HepG2 (cell line): ENCODE data around the gene DCDC1. TPM values are rescaled to one million over a fixed set of nuclear protein-coding genes. Genes with fewer than 3 reads are reported as not detected.

Experiments used
- AKAP8 ChIP-seq: sonication (generic); formaldehyde crosslinking; IDR thresholded peaks from 2 replicates; pipeline ENCODE4 v1.5.1; 2020; ENCODE audit warnings: mild to moderate bottlenecking, missing genetic modification reagents
- CREB1 ChIP-seq, 2 experiments: fragments of 450-650 bp in 1 of 2; IDR thresholded peaks; 2 replicates each; pipeline ENCODE4 v1.6.1; 2016 to 2017; ENCODE audit warnings: control low read depth in 1 of 2, mild to moderate bottlenecking in 1 of 2, missing compliant biosample characterization in 1 of 2, missing genetic modification characterization in 1 of 2
- HCFC1 ChIP-seq: fragments of 150-350 bp; IDR thresholded peaks from 2 replicates; pipeline ENCODE4 v1.6.1; 2014; ENCODE audit warnings: low read depth, low read length
- HHEX ChIP-seq: IDR thresholded peaks from 2 replicates; pipeline ENCODE4 v1.6.1; 2016; ENCODE audit warnings: control low read depth
- MIER2 ChIP-seq: IDR thresholded peaks from 2 replicates; pipeline ENCODE4 v1.6.1; 2016; ENCODE audit warnings: missing biosample characterization, missing genetic modification reagents
- NFE2L1 ChIP-seq: sonication (generic); formaldehyde crosslinking; IDR thresholded peaks from 2 replicates; pipeline ENCODE4 v1.4.0; 2020; ENCODE audit warnings: missing genetic modification reagents, mild to moderate bottlenecking, borderline replicate concordance
- PATZ1 ChIP-seq: sonication (generic); formaldehyde crosslinking; IDR thresholded peaks from 2 replicates; pipeline ENCODE4 v1.4.0; 2020; ENCODE audit warnings: missing genetic modification reagents
- PBX2 ChIP-seq: IDR thresholded peaks from 2 replicates; pipeline ENCODE4 v1.6.1; 2016; ENCODE audit warnings: control low read depth
- SRSF4 ChIP-seq: fragments of 200-400 bp; formaldehyde crosslinking; IDR thresholded peaks from one replicate; pipeline ENCODE4 v1.6.1; 2018; ENCODE audit warnings: mild to moderate bottlenecking, low read depth, low read length, moderate library complexity; ENCODE audit not compliant: poor library complexity, severe bottlenecking
- XBP1 ChIP-seq: sonication (generic); formaldehyde crosslinking; IDR thresholded peaks from 2 replicates; pipeline ENCODE4 v1.5.0; 2020; ENCODE audit warnings: missing genetic modification reagents
- ZBTB3 ChIP-seq: sonication (generic); formaldehyde crosslinking; IDR thresholded peaks from 2 replicates; pipeline ENCODE4 v1.4.0; 2020; ENCODE audit warnings: low read depth, mild to moderate bottlenecking, moderate library complexity, missing genetic modification reagents, borderline replicate concordance
- ZKSCAN8 ChIP-seq: IDR thresholded peaks from 2 replicates; pipeline ENCODE4 v1.6.1; 2016; ENCODE audit warnings: borderline replicate concordance, missing genetic modification reagents, missing compliant biosample characterization
- ZNF331 ChIP-seq: sonication (generic); formaldehyde crosslinking; IDR thresholded peaks from 2 replicates; pipeline ENCODE4 v1.4.0; 2020; ENCODE audit warnings: missing genetic modification reagents
- ZNF431 ChIP-seq: sonication (generic); formaldehyde crosslinking; IDR thresholded peaks from 2 replicates; pipeline ENCODE4 v1.9.0; 2022; ENCODE audit warnings: missing genetic modification reagents, low read depth, mild to moderate bottlenecking, borderline replicate concordance
- ZNF530 ChIP-seq: sonication (generic); formaldehyde crosslinking; IDR thresholded peaks from 2 replicates; pipeline ENCODE4 v1.5.0; 2020; ENCODE audit warnings: low read depth, mild to moderate bottlenecking, missing genetic modification reagents
- ZNF644 ChIP-seq: IDR thresholded peaks from 2 replicates; pipeline ENCODE4 v1.6.1; 2016; ENCODE audit warnings: low read depth
- ZNF772 ChIP-seq: sonication (generic); formaldehyde crosslinking; IDR thresholded peaks from 2 replicates; pipeline ENCODE4 v1.5.0; 2020; ENCODE audit warnings: mild to moderate bottlenecking, missing genetic modification reagents
- ZNF775 ChIP-seq: sonication (generic); formaldehyde crosslinking; IDR thresholded peaks from 2 replicates; pipeline ENCODE4 v1.4.0; 2020; ENCODE audit warnings: missing genetic modification reagents, mild to moderate bottlenecking, moderate library complexity, borderline replicate concordance
- ZNF878 ChIP-seq: sonication (generic); formaldehyde crosslinking; IDR thresholded peaks from 2 replicates; pipeline ENCODE4 v1.8.1; 2023; ENCODE audit warnings: mild to moderate bottlenecking, missing genetic modification reagents, moderate library complexity
- polyA plus RNA-seq, 8 experiments: library from polyadenylated mRNA; depleted of rRNA in 3 of 8; stranded (reverse) in 7 of 8; unstranded in 1 of 8; fragments of >200 nt; fragmentation: Illumina TruSeq in 4 of 8; extraction: Trizol in 4 of 8; gene quantifications; 2 replicates each; pipeline versions ENCODE4 v1.2.1 to v1.2.3, GENCODE V29; 2011 to 2016; ENCODE audit warnings: low read depth in 4 of 8, missing spikeins in 1 of 8, mixed read lengths in 1 of 8; ENCODE audit not compliant: insufficient read depth in 1 of 8
- total RNA-seq, 5 experiments: library from RNA; depleted of rRNA; stranded (reverse); fragments of >200 nt; fragmentation: Illumina TruSeq; extraction: Trizol; gene quantifications; 2 replicates each; pipeline ENCODE4 v1.2.3, GENCODE V29; 2016; ENCODE audit warnings: low read depth in 1 of 5
- TF ChIP-seq, protein P1 (sequence below): sonication (generic); formaldehyde crosslinking; IDR thresholded peaks from 2 replicates; pipeline ENCODE4 v1.4.0; 2020; ENCODE audit warnings: missing genetic modification reagents
- TF ChIP-seq, protein P2 (sequence below): sonication (generic); formaldehyde crosslinking; IDR thresholded peaks from 2 replicates; pipeline ENCODE4 v1.4.0; 2020; ENCODE audit warnings: missing genetic modification reagents, borderline replicate concordance
- TF ChIP-seq, protein P3 (sequence below): sonication (generic); formaldehyde crosslinking; conservative IDR thresholded peaks from 2 replicates; pipeline ENCODE4 v1.8.0; 2022; ENCODE audit warnings: low read depth, missing genetic modification reagents
- TF ChIP-seq, protein P4 (sequence below): IDR thresholded peaks from 2 replicates; pipeline ENCODE4 v1.6.1; 2016; ENCODE audit warnings: mild to moderate bottlenecking, missing biosample characterization, missing genetic modification reagents

Gene DCDC1
- total and polyA plus RNA-seq, 2 of the 13 experiments (the other 11 are each of a cell fraction or from before 2014, with no cell fraction given): 0.12 to 0.27 TPM

- TF ChIP-seq ZNF775 (CRISPR knock-in tag) (no peak), SRSF4 (no peak), ZNF878 (CRISPR knock-in tag) (no peak), AKAP8 (CRISPR knock-in tag) (no peak), ZNF331 (CRISPR knock-in tag) (peak; percentile 33; the same call in 1 of the 2 replicates), ZNF431 (CRISPR knock-in tag) (no peak), ZNF530 (no peak), ZKSCAN8 (CRISPR knock-in tag) (no peak), HCFC1 (no peak), HHEX (CRISPR knock-in tag) (no peak), ZBTB3 (CRISPR knock-in tag) (no peak), NFE2L1 (CRISPR knock-in tag) (no peak), ZNF644 (CRISPR knock-in tag) (peak; percentile 75), PBX2 (CRISPR knock-in tag) (no peak), PATZ1 (CRISPR knock-in tag) (0 out of 2 replicates have a peak, but pooled peaks have one; percentile 17), CREB1 (IDR thresholded peaks at IDR 0.05) (no peak), CREB1 (CRISPR knock-in tag; IDR thresholded peaks at IDR 0.05) (no peak), XBP1 (CRISPR knock-in tag) (no peak), MIER2 (CRISPR knock-in tag) (no peak), ZNF772 (CRISPR knock-in tag) (no peak)
- TF ChIP-seq, protein P1, sequence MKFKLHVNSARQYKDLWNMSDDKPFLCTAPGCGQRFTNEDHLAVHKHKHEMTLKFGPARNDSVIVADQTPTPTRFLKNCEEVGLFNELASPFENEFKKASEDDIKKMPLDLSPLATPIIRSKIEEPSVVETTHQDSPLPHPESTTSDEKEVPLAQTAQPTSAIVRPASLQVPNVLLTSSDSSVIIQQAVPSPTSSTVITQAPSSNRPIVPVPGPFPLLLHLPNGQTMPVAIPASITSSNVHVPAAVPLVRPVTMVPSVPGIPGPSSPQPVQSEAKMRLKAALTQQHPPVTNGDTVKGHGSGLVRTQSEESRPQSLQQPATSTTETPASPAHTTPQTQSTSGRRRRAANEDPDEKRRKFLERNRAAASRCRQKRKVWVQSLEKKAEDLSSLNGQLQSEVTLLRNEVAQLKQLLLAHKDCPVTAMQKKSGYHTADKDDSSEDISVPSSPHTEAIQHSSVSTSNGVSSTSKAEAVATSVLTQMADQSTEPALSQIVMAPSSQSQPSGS (CRISPR knock-in tag): no peak
- TF ChIP-seq, protein P2, sequence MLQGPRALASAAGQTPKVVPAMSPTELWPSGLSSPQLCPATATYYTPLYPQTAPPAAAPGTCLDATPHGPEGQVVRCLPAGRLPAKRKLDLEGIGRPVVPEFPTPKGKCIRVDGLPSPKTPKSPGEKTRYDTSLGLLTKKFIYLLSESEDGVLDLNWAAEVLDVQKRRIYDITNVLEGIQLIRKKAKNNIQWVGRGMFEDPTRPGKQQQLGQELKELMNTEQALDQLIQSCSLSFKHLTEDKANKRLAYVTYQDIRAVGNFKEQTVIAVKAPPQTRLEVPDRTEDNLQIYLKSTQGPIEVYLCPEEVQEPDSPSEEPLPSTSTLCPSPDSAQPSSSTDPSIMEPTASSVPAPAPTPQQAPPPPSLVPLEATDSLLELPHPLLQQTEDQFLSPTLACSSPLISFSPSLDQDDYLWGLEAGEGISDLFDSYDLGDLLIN (CRISPR knock-in tag): no peak
- TF ChIP-seq, protein P3, sequence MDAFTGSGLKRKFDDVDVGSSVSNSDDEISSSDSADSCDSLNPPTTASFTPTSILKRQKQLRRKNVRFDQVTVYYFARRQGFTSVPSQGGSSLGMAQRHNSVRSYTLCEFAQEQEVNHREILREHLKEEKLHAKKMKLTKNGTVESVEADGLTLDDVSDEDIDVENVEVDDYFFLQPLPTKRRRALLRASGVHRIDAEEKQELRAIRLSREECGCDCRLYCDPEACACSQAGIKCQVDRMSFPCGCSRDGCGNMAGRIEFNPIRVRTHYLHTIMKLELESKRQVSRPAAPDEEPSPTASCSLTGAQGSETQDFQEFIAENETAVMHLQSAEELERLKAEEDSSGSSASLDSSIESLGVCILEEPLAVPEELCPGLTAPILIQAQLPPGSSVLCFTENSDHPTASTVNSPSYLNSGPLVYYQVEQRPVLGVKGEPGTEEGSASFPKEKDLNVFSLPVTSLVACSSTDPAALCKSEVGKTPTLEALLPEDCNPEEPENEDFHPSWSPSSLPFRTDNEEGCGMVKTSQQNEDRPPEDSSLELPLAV (CRISPR knock-in tag): no peak
- TF ChIP-seq, protein P4, sequence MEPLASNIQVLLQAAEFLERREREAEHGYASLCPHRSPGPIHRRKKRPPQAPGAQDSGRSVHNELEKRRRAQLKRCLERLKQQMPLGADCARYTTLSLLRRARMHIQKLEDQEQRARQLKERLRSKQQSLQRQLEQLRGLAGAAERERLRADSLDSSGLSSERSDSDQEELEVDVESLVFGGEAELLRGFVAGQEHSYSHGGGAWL (CRISPR knock-in tag): no peak
Measured at GRCh38 chr11:30992513-30992849, 377.1 kb downstream of the DCDC1 start (continued).
